PC-9 (cell line): Measurements from ENCODE around the gene ZC3HAV1.

Experiments used
- EZH2 ChIP-seq: fragments of 200-600 bp; sonication (generic); IDR thresholded peaks from 2 replicates; pipeline ENCODE4 v1.8.0; 2017; ENCODE audit warnings: antibody characterized with exemption, low read depth
- TF ChIP-seq, protein P1 (sequence below): fragments of 200-600 bp; sonication (generic); conservative IDR thresholded peaks from 2 replicates; pipeline ENCODE4 v1.6.1; 2017; ENCODE audit warnings: mixed run types, antibody characterized with exemption, mild to moderate bottlenecking, moderate library complexity

DNA sequence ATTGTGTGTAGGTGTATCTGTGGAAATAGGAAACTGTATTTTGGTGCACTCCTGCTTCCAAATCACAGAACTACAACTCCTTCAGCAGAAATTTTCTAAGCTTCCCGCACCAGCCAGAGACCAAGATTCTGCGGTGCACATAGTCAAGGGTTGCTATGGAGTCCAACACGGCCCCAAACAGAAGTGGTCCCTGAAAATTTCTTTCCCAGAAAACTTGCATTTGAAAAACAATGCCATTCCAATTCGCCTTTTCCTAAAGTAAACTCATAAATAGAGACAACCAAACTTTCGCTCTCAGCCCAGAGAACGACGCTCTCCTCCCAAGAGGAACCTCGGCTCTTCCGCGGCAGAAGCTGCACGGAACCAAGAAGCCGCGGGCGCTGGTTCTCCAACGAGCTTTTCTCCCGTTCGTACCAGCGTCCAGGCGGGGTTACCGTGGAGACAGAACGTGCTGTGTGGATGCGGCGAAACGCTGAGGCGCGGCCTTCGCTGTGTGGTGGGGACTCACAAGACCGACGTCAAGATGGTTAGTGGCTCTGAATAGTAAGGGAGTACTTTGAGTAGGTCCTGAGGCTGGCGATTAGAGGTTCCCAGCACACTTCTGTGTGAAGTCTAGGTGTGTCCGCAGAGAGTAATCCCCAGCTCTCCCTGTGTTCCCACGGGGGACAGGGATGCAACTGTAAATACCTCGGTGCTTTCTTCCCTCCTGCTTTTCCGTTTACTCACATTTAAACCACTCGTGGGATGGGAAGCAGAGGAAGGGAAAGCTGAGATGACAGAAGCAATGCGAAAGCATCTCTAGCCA lies 24.0 kb upstream of the ZC3HAV1 start:
- TF ChIP-seq, protein P1, sequence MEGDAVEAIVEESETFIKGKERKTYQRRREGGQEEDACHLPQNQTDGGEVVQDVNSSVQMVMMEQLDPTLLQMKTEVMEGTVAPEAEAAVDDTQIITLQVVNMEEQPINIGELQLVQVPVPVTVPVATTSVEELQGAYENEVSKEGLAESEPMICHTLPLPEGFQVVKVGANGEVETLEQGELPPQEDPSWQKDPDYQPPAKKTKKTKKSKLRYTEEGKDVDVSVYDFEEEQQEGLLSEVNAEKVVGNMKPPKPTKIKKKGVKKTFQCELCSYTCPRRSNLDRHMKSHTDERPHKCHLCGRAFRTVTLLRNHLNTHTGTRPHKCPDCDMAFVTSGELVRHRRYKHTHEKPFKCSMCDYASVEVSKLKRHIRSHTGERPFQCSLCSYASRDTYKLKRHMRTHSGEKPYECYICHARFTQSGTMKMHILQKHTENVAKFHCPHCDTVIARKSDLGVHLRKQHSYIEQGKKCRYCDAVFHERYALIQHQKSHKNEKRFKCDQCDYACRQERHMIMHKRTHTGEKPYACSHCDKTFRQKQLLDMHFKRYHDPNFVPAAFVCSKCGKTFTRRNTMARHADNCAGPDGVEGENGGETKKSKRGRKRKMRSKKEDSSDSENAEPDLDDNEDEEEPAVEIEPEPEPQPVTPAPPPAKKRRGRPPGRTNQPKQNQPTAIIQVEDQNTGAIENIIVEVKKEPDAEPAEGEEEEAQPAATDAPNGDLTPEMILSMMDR = no peak
- no peak for TF ChIP-seq EZH2
